ENCODE data around the gene CAMK4.
"Not testable (repeated sequence)": the region's sequence is repeated elsewhere in the genome, so short reads cannot be mapped to it uniquely, and the experiment has no call there.

Gene CAMK4

DNA sequence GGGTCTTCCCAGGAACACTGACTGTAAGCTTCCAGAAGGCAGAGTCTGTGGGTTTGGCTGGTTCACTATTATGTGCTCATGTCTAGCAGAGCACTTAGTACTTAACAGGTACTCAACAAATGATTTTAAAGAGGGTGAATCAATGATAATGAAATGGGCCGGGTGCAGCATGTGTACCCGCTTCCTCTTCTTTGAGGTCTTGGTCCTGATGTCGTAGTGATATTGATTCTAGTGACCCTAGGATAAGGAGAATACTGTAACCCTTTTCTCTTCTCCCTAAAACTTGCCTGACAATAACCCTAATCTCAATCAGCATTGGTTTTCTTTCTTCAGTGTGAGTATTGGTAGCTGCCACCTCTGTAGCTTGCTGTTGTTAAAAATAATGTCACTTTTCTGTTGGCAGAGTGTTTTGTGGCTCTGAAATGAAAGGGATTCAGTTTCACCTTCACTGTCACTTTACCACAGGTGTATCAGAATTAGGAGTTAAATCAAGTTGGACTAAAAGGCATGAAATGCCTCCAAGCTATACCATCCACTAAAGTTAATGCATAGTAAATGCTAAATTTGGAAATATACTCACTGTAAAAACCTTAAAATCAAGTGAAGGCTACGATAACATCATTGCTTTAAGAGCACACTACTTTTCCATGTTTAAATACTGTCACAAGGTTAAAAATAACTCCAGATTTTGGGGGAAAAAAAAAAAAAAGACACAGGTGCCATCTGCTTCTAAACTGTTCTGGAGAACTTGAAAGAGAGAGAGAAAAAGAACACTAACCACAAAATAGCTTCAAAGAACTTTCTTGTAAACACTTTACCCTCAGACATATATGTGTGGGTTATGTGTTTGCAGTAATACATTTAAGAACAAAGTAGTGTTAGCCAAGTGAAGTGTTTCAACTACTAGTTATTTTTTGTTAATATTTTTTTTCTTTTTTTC is 6.0 kb downstream of the CAMK4 start:
- DNase-seq: no peak

DNA sequence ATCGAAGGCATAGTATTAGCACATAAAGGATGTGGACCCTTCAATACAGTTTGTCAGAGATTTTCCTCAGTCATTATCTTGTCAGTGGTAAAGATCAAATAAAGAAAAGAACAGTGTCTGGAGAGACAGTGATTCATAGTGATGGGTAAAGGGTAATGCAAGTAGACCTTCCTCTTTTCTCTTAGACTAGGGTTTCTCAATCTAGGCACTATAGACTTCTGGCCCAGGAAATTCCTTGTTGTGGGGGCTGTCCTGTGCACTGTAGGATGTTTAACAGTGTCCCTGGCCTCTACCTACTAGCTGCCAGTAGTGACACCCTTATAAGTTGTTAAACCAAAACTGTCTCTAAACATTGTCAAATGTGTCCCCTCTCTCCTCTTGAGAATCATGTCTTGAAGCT is 6.9 kb downstream of the CAMK4 start:
- DNase-seq: no peak

DNA sequence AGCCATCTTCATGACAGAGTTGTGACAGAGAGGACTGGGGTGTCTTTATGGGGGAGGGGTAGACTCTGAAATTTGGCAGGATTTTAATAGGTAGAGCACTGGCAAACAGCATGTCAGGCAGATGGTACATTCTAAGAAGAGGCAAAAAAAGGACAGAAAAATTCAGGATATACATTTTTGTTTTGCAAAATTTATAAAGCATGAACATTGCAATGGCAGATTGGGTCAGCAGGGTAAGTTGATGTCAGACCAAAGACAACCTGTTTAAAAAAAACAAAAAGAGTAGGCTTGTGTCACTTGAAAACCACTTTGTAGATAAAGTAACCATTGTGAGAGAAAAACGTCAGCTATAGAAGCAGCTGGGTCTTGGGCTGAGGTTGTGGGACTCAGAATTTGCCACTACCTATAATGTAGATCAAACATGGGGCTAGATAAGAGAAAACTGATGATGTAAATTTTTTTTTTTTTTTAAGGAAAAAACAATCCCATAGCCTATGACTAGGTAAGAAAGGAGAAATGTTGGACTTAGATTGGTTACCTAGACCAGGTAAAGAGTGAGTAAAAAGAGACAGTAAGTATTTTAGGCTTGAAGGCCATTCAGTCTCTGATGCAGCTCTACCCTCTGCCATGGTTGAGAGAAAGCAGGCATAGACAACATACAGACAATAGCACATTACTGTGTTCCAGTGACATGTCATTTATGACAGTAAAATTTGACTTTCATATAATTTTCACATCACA is 8.3 kb downstream of the CAMK4 start:
- no peak for DNase-seq

DNA sequence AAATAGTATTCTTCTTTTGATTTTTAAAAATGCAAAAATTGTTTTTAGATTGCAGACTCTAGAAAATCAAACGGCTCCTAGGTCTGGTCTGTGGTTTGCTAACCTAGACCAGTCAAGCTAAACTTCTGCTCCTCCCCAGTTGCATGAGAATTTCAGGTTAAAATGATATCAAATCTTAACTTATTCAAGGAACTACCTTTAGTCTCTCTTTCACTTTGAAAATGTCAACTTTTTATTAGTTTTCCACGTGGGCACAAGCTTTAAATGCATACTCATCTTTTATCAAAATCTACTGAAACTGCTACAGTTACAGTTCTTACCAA is 8.8 kb downstream of the CAMK4 start:
- no peak for DNase-seq

DNA sequence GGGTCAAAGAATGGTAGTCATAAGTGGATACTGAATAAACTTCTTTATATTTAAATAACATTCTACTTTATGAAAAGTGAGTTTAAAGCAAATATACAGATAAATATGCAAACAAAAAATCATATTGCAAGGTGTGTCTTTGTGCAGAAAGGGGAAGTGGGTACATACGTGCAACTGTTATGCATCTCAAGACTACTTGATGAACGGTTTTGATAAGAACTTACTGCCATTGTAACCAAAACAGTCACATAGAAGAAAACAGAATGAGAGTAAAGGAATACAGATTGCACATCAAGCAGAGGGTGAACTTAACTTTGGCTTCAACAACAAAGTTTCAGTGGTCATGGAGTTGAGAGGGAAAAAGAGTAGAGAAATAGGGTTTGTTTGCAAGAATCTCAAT is 9.9 kb downstream of the CAMK4 start:
- DNase-seq: no peak

DNA sequence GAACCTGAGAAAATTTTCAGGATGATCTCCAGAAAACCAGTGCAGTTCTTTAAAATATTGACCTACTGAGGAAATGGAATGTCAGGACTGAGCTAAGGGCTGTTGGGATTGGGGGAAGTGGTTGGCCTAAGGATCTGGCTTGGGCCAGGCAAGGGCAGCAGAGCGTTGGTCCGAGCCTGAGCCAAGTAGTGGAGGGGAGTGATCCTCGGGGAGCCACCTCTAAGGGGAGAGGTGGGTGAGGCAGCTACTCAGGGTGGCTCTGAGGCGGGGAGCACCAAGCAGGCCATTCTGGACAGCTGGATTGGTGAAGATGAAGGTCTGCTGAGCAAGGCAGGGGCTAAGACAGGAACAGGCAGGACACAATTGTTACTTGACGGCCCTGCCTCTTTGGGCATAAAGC is 11.5 kb downstream of the CAMK4 start:
- DNase-seq: no peak

DNA sequence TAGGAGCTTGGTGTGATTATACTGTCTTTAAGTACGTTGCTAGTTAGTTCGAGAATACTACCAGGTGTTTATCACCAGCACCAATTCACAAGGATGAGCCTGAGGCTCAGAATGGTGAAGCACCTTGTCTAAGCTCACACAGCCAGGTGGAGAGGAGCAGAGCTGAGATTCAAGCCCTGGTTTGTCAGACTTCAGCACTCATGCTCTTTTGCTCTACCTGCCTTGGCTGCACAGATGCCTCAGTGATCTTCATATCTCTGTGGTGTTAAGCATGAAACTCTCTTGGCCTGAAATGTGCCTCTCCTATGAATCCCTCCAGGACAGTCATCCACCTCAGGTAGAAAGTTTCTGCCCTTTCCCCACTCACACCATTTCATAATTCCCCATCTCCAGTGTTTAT is 12.2 kb downstream of the CAMK4 start:
- DNase-seq: no peak

DNA sequence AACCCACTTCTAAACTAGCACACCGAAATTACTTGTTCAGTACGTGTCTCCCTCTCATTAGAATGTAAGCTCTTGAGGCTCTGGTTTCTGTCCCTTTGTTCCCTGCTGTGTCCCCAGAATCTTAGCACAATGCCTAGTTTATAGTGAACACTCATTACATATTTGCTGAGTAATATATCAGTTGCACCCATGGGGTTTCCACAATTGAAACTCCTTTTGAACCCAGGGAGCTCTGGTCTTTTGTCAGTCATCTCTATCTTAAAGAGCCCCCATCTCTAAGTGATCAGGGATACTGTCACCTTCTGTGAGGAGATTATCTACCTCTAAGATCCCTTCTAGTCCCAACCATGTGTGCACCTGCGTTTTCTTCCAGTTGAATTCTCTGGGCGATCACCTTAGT is 12.8 kb downstream of the CAMK4 start:
- DNase-seq: no peak

DNA sequence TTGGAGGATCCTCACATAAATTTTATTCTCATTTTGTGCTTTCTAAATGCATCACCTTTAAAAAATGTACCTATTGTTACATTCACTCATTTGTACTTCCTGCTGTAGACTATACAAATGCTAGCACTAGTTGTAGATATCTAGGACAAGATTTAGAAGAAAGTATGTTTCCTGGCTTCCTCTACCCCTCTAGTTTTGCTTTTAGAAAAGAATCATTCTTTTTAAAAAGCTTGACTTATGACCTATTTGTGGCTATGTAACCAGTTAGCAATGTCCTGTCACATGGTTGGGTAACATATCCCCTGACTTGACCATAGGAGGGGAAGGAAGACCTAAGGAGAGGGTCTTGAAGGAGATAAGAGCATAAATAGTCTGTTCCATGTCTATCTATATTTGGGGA is 13.3 kb downstream of the CAMK4 start:
- DNase-seq: no peak

DNA sequence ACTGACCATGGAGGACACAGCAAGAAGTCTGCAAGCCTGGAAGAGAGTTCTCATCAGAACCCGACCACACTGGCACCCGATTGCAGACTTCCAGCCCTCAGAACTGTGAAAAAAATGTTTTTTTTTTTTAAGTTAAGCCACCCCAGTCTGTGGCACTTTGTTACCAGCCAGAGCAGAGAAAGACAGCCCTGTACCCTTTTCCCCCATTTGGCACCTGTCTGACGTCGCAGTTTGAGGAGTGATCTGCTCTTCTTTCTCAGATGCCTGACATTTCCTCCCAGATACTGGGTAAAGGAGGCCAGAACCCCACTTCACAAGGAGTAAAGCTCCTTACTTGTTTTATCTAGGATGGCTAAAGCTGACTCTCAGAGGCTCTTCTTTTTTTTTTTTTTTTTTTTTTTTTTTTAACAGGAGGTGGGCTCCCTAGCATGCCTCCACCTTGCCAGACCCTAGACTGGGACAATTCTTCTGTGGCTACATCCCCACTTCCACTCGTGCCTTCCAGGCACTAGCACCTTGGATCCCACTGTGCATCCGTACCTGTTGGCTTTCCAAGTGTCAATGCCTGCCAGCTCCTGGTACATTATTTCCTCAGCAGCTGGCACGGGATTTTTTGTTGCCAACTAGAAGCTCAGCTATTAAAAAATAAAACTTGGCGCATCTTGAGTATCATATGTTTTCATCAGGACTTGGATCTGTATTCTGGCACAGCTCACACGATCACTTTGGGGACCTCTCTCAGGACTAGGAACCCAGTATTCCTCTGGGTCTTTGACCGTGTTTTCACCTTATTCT is 14.4 kb downstream of the CAMK4 start:
- no peak for DNase-seq

DNA sequence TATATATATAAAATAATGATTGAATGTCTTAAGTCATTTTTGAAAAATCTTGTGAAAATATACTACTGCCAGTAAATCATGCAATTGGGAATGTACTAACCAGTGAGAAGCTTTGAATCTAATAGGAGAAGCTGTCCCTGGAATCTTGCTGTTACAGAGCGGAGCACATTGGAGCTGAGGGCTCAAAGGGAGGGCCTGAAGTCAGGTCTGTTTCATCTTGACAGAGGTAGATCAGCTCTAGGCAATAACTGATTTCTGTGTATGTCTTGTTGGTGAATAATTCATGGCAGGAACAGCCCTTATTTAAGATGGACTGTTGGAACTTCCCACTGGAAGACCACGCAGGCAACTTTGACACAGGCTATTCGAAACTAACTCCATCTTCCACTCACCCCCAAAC is 17.5 kb downstream of the CAMK4 start:
- no peak for DNase-seq

DNA sequence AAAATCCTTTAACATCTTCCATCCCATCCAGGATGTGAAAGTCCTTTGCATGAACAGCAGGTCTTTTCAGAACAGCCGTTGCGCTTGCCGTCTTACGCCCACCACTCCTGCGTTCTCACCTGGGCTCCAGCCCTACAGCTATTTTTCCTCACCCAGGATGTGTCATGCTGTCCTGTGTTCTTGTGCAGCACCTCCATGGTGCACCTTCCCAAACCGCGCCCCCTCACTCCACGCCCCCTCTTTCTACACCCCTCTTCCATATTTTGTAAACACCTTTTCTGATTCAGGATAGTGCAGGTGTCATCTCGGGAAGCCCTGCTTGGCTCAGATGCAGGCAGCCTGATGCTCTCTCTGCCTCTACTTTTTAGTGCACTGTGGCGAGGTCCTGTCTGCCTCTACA is 18.4 kb downstream of the CAMK4 start:
- no peak for DNase-seq

DNA sequence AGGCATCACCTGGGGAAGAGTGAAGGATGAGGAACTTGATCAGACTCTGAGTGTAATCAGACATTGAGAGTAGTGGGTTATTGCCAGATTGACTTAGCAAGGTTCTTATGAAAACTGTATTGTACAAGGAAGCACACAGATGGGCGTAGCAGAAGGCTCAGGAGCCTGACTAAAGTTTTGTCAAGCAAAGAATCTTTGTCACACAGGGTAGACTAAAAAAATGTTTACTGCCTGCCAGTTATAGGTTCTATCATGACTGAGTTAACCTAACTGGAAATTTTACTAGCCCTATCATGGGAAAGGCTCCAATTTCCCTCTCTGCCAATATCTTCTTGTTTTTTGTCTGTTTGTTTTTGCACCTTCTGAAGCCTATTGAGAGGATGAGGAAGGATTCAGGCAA is 19.1 kb downstream of the CAMK4 start:
- DNase-seq: no peak

DNA sequence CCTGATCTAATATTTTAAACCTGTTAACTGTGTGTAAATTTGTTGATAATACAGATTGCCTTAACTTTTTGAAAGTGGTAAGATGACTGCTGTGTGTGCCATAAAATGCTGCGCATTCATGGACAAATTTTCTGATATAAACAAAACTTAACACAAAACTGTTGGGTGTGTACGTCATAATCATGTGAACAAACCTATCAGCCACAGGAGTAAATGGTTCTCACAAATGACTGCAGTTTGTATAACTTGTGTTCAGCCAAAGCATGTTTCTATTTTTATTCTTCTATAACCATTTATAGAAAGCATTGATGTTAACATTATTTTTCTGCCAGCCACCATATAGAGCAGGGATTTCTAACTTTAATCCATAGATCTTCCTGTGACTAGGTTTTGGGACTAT is 21.5 kb downstream of the CAMK4 start:
- no peak for DNase-seq

DNA sequence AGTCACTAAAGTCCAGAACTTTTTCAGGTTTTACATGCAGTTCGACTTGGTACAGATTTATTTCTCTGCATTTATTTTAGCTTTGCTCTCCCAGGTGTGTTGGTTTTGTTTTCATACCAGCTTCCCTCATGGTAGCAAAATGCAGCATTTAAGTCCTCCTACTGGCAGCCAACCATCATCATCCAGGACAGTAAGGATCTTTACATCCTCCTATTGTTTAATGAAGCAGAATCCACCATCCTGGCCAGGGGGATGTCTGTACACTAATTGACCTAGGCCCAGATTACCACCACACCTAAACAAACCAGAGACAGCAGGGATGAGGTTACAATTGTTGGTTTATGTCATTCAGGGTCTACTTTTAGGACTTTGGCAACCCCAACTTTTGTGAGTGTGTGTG is 22.3 kb downstream of the CAMK4 start:
- no peak for DNase-seq

DNA sequence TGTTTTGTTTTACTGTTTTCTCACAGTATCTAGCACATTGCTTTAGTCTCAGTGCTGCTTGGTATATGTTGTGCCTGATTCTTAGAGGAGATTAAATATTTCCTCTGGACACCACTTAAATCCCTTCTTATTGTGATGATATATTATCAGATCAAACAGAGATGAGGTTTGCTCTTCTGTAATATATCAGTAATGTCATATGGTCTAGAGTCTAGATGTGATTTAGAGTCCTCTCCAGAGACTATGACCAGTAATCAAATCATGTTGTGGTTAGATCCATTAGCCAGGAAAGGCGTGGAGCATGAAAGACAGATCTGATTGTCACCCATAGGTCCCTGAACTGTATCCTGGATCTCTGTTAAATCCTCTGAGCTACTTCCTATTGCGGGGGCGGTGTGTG is 24.4 kb downstream of the CAMK4 start:
- no peak for DNase-seq

DNA sequence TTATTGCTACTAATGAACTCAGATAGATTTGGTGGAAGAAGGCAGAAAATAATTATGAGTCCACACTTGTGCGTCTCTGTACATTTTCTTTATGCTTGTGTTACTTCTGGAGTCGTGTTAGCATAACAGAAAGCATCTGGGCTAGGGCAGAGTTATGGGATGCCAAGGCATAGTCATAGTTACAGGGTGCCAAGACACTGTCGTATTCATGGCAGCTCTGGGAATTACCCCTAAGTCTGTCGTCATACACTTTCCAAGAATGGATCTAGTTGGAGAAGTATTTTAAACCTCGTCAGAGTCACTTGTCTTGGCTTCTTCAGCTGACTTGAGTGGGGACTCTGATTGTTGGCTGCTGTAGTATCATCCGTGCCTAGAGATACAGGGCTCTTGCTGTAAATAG is 27.7 kb downstream of the CAMK4 start:
- no peak for DNase-seq

DNA sequence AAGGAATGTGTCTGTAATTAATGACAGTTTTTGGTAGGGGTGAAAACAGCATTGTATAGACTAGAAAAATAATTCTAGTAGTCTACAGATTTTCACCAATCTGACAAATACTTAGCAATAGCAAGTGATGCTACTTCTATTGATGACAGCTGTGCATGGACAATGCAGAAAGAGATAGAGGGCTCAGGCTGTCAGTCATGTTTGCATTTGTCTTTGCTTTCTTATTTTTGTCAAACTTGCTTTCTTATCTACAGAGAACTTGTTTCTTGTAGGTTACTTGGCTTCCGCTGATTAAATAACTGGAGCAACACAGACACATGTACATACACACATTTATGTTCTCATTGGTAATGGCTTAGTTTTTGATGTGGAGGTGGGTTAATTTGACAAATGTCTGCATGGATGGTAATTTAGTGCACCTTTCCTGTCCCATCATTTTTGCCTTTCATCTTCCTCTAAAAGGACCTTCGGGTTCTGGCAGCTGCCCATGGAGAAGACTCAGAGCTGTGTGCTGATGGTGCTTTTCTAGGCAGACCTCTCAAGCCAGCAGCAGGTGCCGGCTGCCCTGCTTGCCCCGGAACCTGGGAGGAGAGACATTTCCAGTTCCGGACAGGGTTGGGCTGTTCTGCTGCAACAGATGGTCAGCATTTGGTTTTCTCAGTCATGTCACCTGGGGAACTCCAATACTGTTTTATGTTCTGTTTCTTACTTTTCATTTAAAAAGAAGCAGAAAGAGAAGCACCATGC is 28.8 kb downstream of the CAMK4 start:
- DNase-seq: no peak

DNA sequence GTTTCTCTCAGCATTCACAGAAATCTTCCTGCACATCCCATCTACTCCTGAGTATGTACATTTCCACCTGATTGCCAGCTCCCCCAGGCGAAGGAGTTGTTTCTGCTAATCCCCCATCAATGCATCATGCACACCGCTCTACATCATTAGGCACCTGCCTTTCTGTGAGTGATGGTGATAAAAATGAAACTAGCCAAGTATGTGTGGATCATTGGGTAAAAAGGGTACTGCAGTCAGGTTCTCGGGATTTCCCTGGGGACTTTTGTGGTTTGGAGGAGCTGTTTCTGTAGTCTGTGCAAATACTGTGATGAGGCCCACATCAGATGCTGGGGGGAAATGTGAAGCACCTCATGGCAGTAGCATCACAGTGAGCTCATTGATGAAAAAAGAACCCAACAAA is 30.4 kb downstream of the CAMK4 start:
- DNase-seq: peak; percentile 62

DNA sequence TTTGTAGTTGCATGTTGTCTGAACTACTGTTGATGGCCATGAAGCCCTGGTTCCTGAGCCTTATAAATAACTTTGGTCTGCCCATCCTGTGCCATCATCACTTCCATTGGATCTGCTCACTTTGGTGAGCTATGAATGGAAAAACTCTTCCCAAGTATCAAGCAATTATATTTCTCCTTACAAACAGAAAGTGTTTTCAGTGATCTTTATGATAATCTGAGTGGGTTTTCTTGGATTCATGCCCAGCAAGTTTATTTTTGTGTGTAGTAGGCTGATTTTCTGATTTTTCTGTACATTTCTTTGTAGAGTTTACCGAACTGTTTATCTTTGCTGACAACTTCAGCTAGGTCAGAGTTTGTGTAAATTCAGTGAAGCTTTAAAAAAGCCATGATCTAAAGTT is 31.0 kb downstream of the CAMK4 start:
- DNase-seq: no peak

DNA sequence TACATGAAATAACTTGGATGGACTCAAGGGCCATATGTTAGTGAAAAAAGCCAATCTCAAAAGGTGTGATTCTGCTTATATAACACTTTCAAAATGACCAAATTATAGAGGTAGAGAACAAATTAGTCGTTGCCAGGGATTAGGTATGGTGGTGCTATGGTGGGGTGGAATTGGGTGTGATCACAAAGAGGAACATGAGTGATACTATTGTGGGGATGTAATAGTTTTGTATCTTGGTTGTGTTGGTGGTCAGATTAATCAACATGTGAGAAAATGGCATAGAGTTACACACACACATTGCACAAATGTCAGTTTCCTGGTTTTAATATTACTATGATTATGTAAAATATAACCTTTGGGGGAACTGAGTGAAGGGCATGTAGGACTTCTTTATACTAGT is 31.9 kb downstream of the CAMK4 start:
- no peak for DNase-seq

DNA sequence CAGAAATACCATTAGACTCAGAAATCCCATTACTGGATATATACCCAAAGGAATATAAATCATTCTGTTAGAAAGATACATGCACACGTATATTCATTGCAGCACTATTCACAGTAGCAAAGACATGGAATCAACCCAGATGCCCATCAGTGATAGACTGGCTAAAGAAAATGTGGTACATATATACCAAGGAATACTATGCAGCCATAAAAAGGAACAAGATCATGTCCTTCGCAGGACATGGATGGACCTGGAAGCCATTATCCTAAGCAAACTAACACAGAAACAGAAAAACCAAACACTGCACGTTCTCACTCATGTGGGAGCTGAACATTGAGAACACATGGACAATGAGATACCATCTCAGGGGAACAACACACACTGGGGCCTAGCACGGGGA is 33.4 kb downstream of the CAMK4 start:
- DNase-seq: not testable (repeated sequence)

DNA sequence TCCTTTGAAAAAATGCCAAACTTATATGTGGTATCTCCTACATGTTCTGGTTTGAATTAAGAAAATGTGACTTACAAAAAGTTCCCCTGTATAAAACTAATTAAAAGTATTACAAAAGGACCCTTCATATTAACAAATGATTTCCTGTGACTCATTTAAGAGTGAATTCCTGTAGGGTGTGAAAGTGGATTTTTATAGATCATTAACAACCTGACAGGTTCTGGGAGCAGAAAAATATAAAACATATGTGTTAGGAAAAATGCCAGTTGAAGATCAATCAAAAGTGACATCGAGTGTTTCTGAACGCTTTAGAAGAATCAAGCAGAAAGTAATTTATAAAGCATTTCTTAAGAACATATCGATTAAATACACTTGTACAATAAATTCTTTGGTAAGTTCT is 35.5 kb downstream of the CAMK4 start:
- DNase-seq: no peak
